Mesothelial cell of epicardium (in vitro differentiated cells): ENCODE measurements around the gene LDB2. TPM values are rescaled to one million over a fixed set of nuclear protein-coding genes. Genes with fewer than 3 reads are reported as not detected.

Experiments
- DNase-seq, 2 experiments: peaks; one replicate each; pipeline ENCODE4 v3.0.0; 2021; ENCODE audit warnings: low spot score in 2 of 2; ENCODE audit not compliant: unreplicated experiment in 2 of 2
- H3K27ac Mint-ChIP-seq: 2 replicates; pipeline ENCODE4 v1.8.0; 2021; ENCODE audit warnings: mixed read lengths
- H3K27me3 Mint-ChIP-seq: 2 replicates; pipeline ENCODE4 v1.8.0; 2021; ENCODE audit warnings: low read depth, mixed read lengths
- H3K36me3 Mint-ChIP-seq: 2 replicates; pipeline ENCODE4 v1.8.0; 2021; ENCODE audit warnings: mixed read lengths
- H3K4me1 Mint-ChIP-seq: 2 replicates; pipeline ENCODE4 v1.8.0; 2021; ENCODE audit warnings: mixed read lengths
- H3K4me3 Mint-ChIP-seq: 2 replicates; pipeline ENCODE4 v1.8.0; 2021; ENCODE audit warnings: mild to moderate bottlenecking, moderate library complexity, mixed read lengths
- H3K9me3 Mint-ChIP-seq: 2 replicates; pipeline ENCODE4 v1.8.0; 2021; ENCODE audit warnings: mixed read lengths
- CTCF ChIP-seq: fragments of 200-600 bp; sonication (generic); IDR thresholded peaks from one replicate; pipeline ENCODE4 v1.5.0; 2021; ENCODE audit warnings: antibody characterized with exemption; ENCODE audit not compliant: unreplicated experiment
- total RNA-seq: library from RNA; stranded (reverse); gene quantifications from 3 replicates; pipeline ENCODE4 v1.2.1, GENCODE V29; 2021

LDB2 gene
- total RNA-seq, 1 donor from 2014 or later: 7.6 TPM

GRCh38 chr4:16824278-16824806 is 74.1 kb downstream of the LDB2 start:
- Mint-ChIP-seq H3K27me3 (peaks cover 14% of the 10 kb centered on the region), H3K36me3 (no peaks in the 10 kb centered on the region), H3K4me3 (no peak overlapping the region), H3K27ac (no peak overlapping the region), H3K4me1 (peaks cover 13% of the 10 kb centered on the region), H3K9me3 (no peaks in the 10 kb centered on the region)
- no peak for DNase-seq
- TF ChIP-seq CTCF: no peak

- peaks cover 2% of the 10 kb centered on the region for H3K27me3 Mint-ChIP-seq
- H3K36me3 Mint-ChIP-seq: no peaks in the 10 kb centered on the region
- H3K9me3 Mint-ChIP-seq: no peaks in the 10 kb centered on the region
- no peak for DNase-seq
- TF ChIP-seq CTCF: no peak
- peaks cover 14% of the 10 kb centered on the region for H3K4me1 Mint-ChIP-seq
- no peak overlapping the region for H3K27ac Mint-ChIP-seq
- no peak overlapping the region for H3K4me3 Mint-ChIP-seq
Measured at GRCh38 chr4:16820329-16820728, 78.1 kb downstream of the LDB2 start.

GRCh38 chr4:16819652-16820051 is 78.8 kb downstream of the LDB2 start:
- no peaks in the 10 kb centered on the region for H3K36me3 Mint-ChIP-seq
- DNase-seq: no peak
- TF ChIP-seq CTCF: no peak
- H3K27ac Mint-ChIP-seq: no peak overlapping the region
- H3K4me3 Mint-ChIP-seq: no peak overlapping the region
- peaks cover 14% of the 10 kb centered on the region for H3K4me1 Mint-ChIP-seq
- no peaks in the 10 kb centered on the region for H3K9me3 Mint-ChIP-seq
- H3K27me3 Mint-ChIP-seq: peaks cover 2% of the 10 kb centered on the region

GRCh38 chr4:16818005-16818404 is 80.4 kb downstream of the LDB2 start:
- H3K4me1 Mint-ChIP-seq: peaks cover 14% of the 10 kb centered on the region
- DNase-seq: no peak
- TF ChIP-seq CTCF: no peak
- no peak overlapping the region for H3K4me3 Mint-ChIP-seq
- no peaks in the 10 kb centered on the region for H3K36me3 Mint-ChIP-seq
- H3K9me3 Mint-ChIP-seq: no peaks in the 10 kb centered on the region
- no peak overlapping the region for H3K27ac Mint-ChIP-seq
- H3K27me3 Mint-ChIP-seq: peaks cover 2% of the 10 kb centered on the region

GRCh38 chr4:16817286-16817685 is 81.2 kb downstream of the LDB2 start:
- no peak for DNase-seq
- no peak overlapping the region for H3K27ac Mint-ChIP-seq
- H3K9me3 Mint-ChIP-seq: no peaks in the 10 kb centered on the region
- TF ChIP-seq CTCF: no peak
- H3K4me3 Mint-ChIP-seq: no peak overlapping the region
- peaks cover 14% of the 10 kb centered on the region for H3K4me1 Mint-ChIP-seq
- H3K36me3 Mint-ChIP-seq: no peaks in the 10 kb centered on the region
- peaks cover 2% of the 10 kb centered on the region for H3K27me3 Mint-ChIP-seq

- Mint-ChIP-seq H3K4me1 (peaks cover 7% of the 10 kb centered on the region), H3K4me3 (no peak overlapping the region), H3K36me3 (no peaks in the 10 kb centered on the region), H3K27ac (no peak overlapping the region), H3K27me3 (no peaks in the 10 kb centered on the region), H3K9me3 (no peaks in the 10 kb centered on the region)
- no peak for TF ChIP-seq CTCF
- DNase-seq: no peak
Measured at GRCh38 chr4:16814361-16814760, 84.1 kb downstream of the LDB2 start.
